IPS DF 4.7 (cell line): ENCODE measurements around the gene LPA.
A peak's percentile ranks its signal among the peaks of the same experiment; 100 is the strongest.
"Not testable (repeated sequence)": the region's sequence is repeated elsewhere in the genome, so short reads cannot be mapped to it uniquely, and the experiment has no call there.

Experiments
- DNase-seq: peaks from one replicate; pipeline ENCODE4 v3.0.0-alpha.2; 2013; ENCODE audit warnings: low spot score; ENCODE audit errors: extremely low read depth

LPA gene

DNA sequence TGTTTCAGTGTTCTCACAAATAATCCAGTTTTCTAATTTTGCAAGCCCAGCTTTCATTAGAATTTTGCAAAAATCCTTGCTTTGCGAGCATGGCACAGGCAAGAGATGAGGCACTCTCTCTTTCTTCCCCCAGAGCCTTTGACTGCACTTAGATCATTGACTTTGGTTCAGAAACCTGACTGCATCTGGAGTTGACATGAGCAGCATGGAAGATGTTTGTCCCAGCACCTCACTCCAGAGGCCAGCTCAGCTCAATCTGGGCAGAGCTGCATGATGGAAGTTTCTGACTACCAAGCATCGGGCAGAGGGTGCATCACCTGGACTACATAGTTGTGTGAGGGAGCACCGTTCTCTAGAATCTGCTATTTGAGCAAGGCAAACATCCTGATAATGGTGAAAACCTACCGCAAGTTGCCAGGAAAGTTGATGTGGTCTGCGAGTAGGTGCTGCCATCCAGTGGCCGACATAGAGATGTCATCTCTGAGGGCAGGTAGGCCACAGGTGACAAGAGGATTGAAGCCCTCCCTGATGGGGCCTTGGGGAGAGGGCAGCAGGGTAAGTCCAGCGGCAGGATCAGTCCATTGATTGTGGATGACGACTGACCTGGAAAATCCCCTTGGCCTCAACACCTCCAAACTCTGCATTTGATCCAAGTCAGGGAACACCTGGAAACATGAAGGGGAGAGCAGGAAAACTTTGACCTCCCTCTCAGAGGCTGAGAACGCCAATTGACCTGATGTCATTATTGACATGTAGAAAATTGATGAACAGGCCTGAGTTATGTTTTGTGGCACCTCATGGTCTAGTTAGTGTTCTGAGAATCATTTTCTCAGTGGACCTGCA is 3.8 kb upstream of the LPA start:
- DNase-seq = no peak

DNA sequence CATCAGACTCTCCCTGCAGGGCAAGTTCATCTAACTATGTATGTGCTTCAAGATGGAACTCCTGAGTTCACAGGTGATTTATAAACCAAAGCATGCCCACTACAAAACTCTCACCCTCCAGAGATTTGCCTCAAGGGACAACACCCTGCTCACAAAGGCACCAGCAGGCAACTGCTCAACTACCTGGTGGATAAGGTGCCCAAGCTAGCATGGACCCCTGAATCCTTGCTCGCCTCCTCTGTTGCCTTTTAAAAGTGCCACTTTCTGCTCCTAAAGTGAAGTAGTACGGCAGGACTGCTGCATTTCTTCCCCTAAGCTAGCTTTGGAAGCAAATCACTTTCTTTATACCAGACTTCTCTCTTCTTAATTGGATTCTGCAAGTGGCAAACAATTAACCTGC is 1.2 kb downstream of the LPA start:
- no peak for DNase-seq

DNA sequence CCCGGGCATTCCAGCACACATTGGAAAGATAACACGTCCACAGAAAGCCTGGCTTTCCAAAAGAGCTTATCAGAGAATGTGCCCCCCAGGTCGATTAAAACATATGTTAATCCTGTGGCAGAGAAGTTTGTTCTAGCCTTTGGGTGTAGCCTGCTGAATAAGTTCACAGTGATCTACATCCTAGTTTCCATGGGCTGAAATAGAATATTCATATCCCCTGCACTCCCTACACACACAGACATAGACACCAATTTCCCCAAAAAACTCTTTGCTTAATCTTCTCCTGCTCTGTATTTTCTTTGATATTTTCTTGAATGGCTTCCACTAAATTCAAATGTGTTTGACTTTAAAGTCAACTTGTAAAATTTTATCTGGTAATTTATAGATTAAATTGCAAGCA is 1.6 kb downstream of the LPA start:
- no peak for DNase-seq

DNA sequence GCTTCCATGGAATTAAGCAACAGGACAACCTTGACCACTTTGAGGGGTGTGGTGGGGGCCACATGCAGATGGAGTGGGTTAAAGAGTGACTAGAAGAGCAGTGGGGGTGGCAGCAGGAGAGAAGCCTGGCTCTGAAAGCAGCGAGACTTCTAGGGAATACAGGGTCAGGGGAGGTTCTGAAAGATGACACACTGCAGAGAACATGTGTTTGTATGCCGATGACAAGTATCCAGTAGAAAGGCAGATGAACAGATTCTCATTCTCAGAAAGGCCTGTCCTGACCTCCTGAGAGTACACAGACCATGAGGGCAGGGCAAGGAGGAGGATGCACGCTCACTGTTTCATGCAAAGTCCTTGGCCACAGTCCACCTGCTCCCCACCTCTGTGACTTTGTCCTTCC is 2.9 kb downstream of the LPA start:
- DNase-seq = no peak

DNA sequence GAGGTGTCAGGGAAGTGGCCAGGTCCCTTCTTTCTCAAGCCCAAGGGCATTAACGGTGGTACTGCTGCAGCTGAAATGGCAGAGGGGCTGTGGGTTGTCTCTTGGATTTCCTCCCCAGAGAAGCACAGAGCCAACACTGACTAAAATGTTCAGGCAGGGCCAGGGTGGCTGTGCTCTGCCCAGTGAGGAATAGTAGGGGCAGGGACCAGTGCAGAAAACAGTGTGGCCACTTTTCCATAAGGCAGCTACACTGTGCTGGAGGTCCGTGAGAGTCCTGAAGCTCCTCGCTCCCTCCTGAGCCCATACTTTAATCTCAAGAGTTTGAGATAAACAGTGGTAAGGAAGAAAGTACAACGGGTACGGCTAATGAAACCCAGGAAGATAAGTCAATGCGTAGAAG is 4.5 kb downstream of the LPA start:
- DNase-seq = no peak

DNA sequence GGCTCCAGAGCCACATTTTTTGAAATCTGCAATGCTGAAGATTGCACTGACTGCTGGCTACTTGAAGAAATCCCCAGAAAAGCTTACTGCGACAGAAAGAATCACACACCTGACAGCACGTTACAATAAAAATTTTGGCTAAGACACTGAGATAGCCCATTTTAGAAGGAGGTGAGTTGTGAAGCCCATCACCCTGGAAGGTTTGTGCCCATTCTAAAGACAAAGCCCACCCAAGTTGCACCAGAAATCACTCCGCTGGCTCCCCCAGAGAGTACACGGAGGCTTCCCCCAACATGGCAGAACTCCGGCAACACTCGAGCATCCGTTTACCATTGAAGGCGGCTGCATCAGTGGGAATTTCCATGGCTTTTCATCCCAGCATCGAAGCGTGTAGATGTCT is 29.4 kb downstream of the LPA start:
- DNase-seq = no peak

DNA sequence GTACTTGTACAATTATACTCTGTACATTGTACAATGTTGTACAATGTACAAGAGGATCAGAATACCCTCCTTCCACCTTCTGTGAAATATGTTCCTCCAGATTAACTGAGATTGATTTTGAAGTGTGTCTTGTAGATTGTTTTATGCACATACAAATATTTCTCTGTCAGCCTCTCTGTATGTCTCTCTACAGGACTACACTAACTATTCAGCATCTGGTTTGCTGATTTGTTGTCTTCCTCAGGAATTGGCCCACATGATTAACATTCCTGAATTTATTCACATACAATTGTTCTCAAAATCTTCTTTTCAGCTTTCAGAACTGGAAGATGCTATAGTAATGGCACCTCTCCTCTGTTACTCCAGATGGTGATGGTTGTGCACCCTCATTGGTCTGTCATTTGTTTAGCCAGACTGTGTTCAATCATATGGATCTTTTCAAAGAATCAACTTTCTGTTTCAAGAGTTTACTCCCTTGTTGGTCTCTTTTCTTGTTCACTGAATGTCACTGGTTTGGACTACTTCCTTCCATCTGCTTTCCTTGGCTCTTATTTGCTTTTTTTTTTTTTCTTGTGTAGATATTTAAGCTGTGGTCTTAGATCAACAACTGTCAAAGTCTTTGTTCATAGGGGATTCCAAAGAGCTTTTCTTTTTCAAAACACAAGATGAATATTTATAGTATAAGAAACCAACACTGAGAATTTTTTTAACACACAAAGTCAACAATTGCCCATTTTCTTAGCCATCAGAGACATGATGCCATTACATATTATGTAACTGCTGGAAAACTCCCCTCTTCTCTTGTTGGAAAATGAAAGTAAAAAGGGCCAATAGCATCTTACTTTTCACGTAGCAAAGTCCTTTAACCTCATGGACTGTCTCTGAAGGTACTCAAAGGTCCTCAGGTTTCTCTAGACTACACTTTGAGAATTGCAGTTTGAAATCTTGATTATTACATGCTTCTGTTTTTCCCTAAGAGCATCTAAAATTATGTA is 67.9 kb downstream of the LPA start:
- no peak for DNase-seq

DNA sequence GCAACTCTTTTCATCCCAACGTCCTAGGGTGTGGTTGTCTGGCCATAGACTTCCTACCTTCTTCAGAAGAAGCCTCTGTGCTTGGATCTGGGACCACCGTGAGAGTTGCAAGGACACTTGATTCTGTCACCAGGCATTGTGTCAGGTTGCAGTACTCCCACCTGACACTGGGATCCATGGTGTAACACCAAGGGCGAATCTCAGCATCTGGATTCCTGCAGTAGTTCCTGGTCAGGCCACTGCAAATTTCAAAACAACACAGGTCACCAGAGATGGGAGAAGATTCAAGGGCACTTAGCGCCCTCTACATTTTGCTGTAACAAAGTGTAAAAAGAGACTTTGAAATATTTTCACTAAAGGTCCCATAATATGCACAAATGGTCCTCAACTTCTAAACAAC is 68.8 kb downstream of the LPA start:
- DNase-seq = not testable (repeated sequence)

DNA sequence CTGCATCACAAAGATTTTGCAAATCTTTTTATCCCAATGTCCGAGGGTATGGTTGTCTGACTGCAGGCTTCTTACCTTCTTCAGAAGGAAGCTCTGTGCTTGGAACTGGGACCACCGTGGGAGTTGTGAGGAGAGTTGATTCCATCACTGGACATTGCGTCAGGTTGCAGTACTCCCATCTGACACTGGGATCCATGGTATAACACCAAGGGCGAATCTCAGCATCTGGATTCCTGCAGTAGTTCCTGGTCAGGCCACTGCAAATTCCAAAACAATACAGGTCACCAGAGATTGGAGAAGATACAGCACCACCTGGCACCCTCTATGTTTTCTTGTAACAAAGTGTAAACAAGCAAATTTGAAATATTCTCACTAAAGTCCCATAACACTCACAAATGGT is 77.7 kb downstream of the LPA start:
- DNase-seq = no peak

DNA sequence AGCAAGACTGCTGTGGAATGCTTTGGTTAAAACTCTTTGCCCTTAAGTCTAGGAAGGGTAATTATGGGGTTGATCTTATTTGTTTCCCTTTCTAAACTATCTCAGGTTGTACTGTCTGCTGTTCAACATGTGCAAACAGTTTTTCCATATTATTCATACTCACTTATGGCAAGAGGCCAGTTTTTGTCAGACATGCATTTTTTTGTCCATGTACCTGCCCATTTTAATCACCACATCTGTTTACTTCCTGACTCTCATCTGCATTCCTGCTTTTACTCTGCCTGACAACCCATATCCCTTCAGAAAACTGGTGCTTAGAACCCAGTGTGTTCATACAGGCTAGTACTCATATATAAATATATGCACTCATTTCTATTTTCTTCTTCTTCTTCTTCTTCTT is 80.3 kb downstream of the LPA start:
- no peak for DNase-seq

DNA sequence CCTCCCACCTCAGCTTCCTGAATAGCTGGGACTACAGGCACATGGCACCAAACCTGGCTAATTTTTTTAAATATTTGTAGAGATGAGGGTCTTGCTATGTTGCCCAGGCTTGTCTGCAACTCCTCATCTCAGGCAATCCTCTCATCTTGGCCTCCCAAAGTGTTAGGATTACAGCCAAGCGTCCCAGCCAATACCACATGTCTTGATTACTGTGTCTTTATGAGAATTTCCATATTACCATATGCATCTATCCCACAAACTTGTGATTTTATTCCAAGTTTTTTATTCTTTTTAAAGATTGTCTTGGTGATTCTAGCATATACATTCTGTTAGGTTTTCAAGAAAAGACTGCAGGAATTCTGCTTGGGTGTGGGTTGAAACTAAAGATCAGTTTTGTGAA is 82.7 kb downstream of the LPA start:
- DNase-seq = no peak

DNA sequence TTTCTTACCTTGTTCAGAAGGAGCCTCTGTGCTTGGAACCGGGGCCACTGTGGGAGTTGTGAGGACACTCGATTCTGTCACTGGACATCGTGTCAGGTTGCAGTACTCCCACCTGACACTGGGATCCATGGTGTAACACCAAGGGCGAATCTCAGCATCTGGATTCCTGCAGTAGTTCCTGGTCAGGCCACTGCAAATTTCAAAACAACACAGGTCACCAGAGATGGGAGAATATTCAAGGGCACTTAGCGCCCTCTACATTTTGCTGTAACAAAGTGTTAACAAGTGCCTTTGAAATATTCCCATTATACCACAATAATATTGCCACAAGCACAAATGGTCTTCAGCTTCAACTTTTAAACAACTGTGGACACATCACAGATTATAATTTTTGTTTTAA is 85.6 kb downstream of the LPA start:
- DNase-seq = not testable (repeated sequence)

DNA sequence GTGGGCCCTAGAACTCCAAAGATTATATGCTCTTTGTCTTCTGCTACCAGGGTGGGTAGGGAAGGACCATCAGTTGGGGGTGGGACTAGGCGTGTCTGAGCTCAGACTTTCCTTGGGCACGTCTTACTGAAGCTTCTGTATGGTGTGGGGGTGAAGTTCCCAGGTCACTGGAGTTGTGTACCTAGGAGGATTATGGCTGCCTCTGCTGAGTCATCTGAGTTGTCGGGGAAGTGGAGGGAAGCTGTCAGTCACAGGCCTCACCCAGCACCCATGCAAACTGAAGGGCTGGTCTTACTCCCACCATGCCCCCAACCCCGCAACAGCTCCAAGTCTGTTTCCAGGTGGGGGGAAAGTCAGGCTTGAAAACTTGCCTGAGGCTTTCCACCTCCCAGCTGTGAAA is 90.1 kb downstream of the LPA start:
- DNase-seq = no peak

DNA sequence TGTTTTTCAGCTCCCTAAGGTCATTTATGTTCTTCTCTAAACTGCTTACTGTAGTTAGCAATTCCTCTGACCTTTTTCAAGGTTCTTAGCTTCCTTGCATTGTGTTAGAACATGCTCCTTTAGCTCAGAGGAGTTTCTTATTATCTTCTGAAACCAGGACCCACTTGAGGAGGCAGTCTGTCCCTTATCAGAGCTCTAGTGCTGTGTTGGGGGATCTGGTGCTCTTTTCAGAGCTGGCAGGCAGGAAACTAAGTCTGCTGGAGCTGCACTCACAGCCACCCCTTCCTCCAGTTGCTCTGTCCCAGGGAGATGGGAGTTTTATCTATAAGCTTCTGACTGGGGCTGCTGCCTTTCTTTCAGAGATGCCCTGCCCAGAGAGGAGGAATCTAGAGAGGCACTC is 92.9 kb downstream of the LPA start:
- DNase-seq = not testable (repeated sequence)

DNA sequence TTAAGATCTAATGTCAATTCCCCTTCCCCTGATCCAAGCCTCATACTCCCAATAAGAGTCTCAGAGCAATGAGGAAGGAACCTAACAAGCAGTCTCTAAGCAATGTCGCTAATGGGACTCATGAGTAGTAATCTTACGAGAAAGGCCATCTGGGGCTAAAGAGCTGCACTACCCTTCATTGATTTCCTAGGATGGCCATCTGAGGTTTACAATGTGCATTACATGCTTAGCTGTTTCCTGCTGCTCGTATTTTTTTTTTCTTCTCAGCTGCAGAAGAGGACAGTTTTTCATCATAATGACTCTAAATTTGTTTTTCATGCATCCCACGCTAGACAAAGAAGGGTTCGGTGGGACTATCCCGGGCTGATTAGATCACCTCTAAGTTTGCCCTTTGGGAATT is 119.3 kb downstream of the LPA start:
- no peak for DNase-seq

DNA sequence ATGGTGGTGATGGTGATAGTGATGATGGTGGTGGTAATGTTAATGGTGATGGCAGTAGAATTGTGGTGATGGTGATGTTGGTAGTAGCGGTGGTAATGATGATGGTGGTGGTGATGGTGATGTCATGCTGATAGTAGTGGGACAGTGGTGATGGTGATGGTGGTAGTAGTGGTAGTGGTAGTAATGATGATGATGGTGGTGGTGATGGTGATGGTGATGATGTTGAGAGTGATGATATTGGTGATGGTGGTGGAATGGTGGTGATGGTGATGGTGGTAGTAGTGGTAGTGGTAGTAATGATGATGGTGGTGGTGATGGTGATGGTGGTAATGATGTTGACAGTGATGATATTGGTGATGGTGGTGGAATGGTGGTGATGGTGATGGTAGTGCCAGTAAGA is 128.8 kb downstream of the LPA start:
- no peak for DNase-seq

DNA sequence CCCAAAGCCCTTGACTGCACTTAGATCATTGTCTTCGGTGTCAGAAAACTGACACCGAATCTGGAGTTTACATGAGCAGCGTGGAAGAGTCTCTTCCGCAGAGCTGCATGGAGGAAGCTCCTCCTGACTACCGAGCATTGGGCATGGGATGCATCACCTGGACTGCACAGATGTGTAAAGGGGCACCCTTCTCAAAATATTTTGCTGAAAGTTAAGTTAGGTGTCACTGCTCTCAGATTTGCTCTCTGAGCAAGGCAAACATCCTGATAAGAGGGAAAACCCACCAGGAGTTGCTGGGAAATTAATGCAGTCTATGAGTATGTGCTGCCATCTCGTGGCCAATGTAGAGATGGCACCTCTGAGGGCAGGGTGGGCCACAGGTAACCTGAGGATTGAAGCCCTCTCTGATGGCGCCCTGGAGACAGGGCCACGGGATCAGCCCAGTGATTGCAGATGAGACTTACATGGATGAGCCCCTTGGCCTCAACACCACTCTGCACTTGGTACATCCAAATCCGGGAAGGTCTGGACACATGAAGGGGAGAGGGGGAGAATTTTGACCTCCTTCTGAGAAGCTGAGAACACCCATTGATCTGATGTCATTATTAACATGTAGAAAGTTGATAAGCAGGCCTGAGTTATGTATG is 129.9 kb downstream of the LPA start:
- DNase-seq = peak; percentile 68

DNA sequence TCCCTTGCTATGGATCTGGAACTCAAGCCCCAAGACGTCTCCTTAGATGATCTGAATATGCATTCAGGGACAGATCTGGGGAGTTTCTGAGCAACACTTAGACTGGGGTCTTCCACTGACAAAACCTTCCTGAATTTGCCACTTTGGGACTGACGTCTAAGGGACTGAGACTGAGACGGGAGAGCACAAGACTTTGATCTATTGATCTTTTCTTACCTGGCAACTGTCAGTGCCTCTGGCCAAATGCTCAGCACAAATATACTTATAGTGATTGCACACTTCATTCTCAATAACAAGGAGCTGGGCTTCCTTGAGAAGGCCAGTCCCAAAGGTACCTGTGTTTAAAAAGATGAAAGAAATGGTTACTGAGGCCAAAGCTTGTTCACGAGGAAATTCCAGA is 131.8 kb downstream of the LPA start:
- no peak for DNase-seq

DNA sequence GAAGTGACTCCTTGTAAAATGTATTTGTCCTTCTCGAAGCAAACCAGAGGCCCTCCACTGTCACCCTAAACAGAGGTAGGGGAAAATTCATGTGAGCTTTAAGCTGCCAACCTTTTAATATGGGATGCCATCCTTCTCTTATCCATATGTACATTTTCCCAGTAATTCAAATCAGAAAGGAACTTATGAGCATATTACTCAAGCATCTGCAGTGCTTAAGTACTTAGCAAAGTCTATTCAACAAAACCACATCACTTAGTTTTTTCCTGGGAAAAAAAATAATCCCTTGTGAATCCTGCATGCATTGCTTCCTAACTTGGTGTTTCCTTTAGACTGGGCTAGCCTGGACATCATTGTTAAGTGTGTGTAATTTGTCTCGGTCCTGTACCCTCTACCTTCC is 132.2 kb downstream of the LPA start:
- no peak for DNase-seq

DNA sequence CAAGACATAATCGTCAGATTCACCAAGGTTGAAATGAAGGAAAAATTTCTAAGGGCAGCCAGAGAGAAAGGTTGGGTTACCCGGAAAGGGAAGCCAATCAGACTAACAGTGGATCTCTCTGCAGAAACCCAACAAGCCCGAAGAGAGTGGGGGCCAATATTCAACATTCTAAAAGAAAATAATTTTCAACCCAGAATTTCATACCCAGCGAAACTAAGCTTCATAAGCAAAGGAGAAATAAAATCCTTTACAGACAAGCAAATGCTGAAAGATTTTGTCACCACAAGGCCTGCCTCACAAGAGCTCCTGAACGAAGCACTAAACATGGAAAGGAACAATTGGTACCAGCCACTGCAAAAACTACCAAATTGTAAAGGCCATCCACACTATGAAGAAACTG is 134.6 kb downstream of the LPA start:
- not testable (repeated sequence) for DNase-seq

DNA sequence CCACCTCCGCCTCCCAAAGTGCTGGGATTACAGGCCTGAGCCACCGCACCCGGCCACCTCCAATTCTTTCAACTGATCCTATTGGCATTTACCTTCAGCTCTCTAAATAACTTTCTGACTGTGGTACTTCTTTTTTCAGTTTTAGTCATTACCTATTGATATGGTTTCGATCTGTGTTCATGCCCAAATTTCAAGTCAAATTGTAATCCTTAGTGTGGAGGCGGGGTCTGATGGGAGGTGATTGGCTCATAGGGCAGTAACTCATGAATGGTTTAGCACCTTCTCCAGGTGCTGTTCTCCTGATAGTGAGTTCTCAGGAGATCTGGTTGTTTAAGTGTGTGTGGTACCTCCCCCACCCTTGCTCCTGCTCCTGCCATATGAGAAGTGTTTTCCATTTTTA is 140.9 kb downstream of the LPA start:
- DNase-seq = no peak
